Measurements from ENCODE around the gene SMCO2. TPM values are rescaled to one million over a fixed set of nuclear protein-coding genes. Genes with fewer than 3 reads are reported as not detected.
"Not testable (repeated sequence)": the region's sequence is repeated elsewhere in the genome, so short reads cannot be mapped to it uniquely, and the experiment has no call there.

The SMCO2 gene
- total RNA-seq, 4 donors from 2014 or later = not detected

GRCh38 chr12:27534765-27535161 lies 88.2 kb downstream of the SMCO2 start:
- no peak for TF ChIP-seq CTCF (IDR thresholded peaks at IDR 0.05)
- ATAC-seq (ENCODE audit: low FRiP score) = no peak
- DNase-seq (ENCODE audit: low spot score) = no peak

- DNase-seq (ENCODE audit: low spot score) = no peak
- ATAC-seq (ENCODE audit: low FRiP score) = no peak
- TF ChIP-seq CTCF (IDR thresholded peaks at IDR 0.05) = no peak
Observed at GRCh38 chr12:27535318-27535717, 88.8 kb downstream of the SMCO2 start.

GRCh38 chr12:27537855-27538675 lies 91.5 kb downstream of the SMCO2 start:
- no peak for TF ChIP-seq CTCF (IDR thresholded peaks at IDR 0.05)

GRCh38 chr12:27539191-27539631 lies 92.7 kb downstream of the SMCO2 start:
- DNase-seq (ENCODE audit: low spot score) = no peak
- no peak for ATAC-seq (ENCODE audit: low FRiP score)

More at GRCh38 chr12:27537855-27538675, 91.5 kb downstream of the SMCO2 start:
- DNase-seq (ENCODE audit: low spot score) (no peak), ATAC-seq (ENCODE audit: low FRiP score) (no peak)

GRCh38 chr12:27541031-27541719 lies 94.6 kb downstream of the SMCO2 start:
- DNase-seq (ENCODE audit: low spot score) = no peak
- TF ChIP-seq CTCF (IDR thresholded peaks at IDR 0.05) = no peak
- no peak for ATAC-seq (ENCODE audit: low FRiP score)

More at GRCh38 chr12:27539191-27539631, 92.7 kb downstream of the SMCO2 start:
- TF ChIP-seq CTCF (IDR thresholded peaks at IDR 0.05) = no peak

GRCh38 chr12:27542628-27543027 lies 96.1 kb downstream of the SMCO2 start:
- ATAC-seq (ENCODE audit: low FRiP score) = peak; percentile 87
- no peak for TF ChIP-seq CTCF (IDR thresholded peaks at IDR 0.05)
- DNase-seq (ENCODE audit: low spot score) = no peak

GRCh38 chr12:27544858-27545257 lies 98.3 kb downstream of the SMCO2 start:
- DNase-seq (ENCODE audit: low spot score); ATAC-seq (ENCODE audit: low FRiP score): not testable (repeated sequence)

Data from omental fat pad (tissue), 4 donors.